HepG2 (cell line): ENCODE data around the gene GP1BA. TPM values are rescaled to one million over a fixed set of nuclear protein-coding genes. Genes with fewer than 3 reads are reported as not detected.
A peak's percentile ranks its signal among the peaks of the same experiment; 100 is the strongest.

Source experiments
- ARID5B ChIP-seq: IDR thresholded peaks from 2 replicates; pipeline ENCODE4 v1.4.0; 2020; ENCODE audit warnings: mild to moderate bottlenecking, missing genetic modification reagents
- FOXK1 ChIP-seq: sonication (generic); formaldehyde crosslinking; IDR thresholded peaks from 2 replicates; pipeline ENCODE4 v1.4.0; 2020; ENCODE audit warnings: low read depth, missing genetic modification reagents, borderline replicate concordance
- HDAC2 ChIP-seq: sonication (generic); formaldehyde crosslinking; IDR thresholded peaks from 2 replicates; pipeline ENCODE4 v1.4.0; 2020; ENCODE audit warnings: missing genetic modification reagents
- RBM39 ChIP-seq: fragments of 200-400 bp; formaldehyde crosslinking; IDR thresholded peaks from one replicate; pipeline ENCODE4 v1.6.1; 2018; ENCODE audit warnings: antibody characterized with exemption, mild to moderate bottlenecking, low read depth, low read length; ENCODE audit not compliant: poor library complexity, severe bottlenecking
- ZBTB8A ChIP-seq: sonication (generic); formaldehyde crosslinking; IDR thresholded peaks from 2 replicates; pipeline ENCODE4 v1.4.0; 2020; ENCODE audit warnings: mild to moderate bottlenecking, low read depth, missing genetic modification reagents, borderline replicate concordance
- ZFAT ChIP-seq: sonication (generic); formaldehyde crosslinking; conservative IDR thresholded peaks from 2 replicates; pipeline ENCODE4 v1.8.1; 2023; ENCODE audit warnings: missing genetic modification reagents, inconsistent platforms
- ZNF264 ChIP-seq: sonication (generic); formaldehyde crosslinking; IDR thresholded peaks from 2 replicates; pipeline ENCODE4 v1.4.0; 2020; ENCODE audit warnings: missing genetic modification reagents
- ZNF441 ChIP-seq: sonication (generic); formaldehyde crosslinking; IDR thresholded peaks from 2 replicates; pipeline ENCODE4 v1.7.0; 2021; ENCODE audit warnings: missing genetic modification reagents, borderline replicate concordance
- ZNF451 ChIP-seq: sonication (generic); formaldehyde crosslinking; IDR thresholded peaks from 2 replicates; pipeline ENCODE4 v1.5.0; 2020; ENCODE audit warnings: mild to moderate bottlenecking, missing genetic modification reagents
- ZNF577 ChIP-seq: sonication (generic); formaldehyde crosslinking; IDR thresholded peaks from 2 replicates; pipeline ENCODE4 v1.4.0; 2020; ENCODE audit warnings: mild to moderate bottlenecking, low read depth, missing genetic modification reagents, borderline replicate concordance
- ZNF629 ChIP-seq: sonication (generic); formaldehyde crosslinking; conservative IDR thresholded peaks from 2 replicates; pipeline ENCODE4 v1.5.0; 2020; ENCODE audit warnings: missing genetic modification reagents
- ZNF781 ChIP-seq: sonication (generic); formaldehyde crosslinking; IDR thresholded peaks from 2 replicates; pipeline ENCODE4 v1.5.1; 2020; ENCODE audit warnings: borderline replicate concordance, mild to moderate bottlenecking, missing genetic modification reagents; ENCODE audit errors: not compliant biosample characterization
- ZNF841 ChIP-seq: sonication (generic); formaldehyde crosslinking; IDR thresholded peaks from 2 replicates; pipeline ENCODE4 v1.8.1; 2023; ENCODE audit warnings: missing genetic modification reagents, borderline replicate concordance
- polyA plus RNA-seq, 8 experiments: library from polyadenylated mRNA; depleted of rRNA in 3 of 8; stranded (reverse) in 7 of 8; unstranded in 1 of 8; fragments of >200 nt; fragmentation: Illumina TruSeq in 4 of 8; extraction: Trizol in 4 of 8; gene quantifications; 2 replicates each; pipeline versions ENCODE4 v1.2.1 to v1.2.3, GENCODE V29; 2011 to 2016; ENCODE audit warnings: low read depth in 4 of 8, missing spikeins in 1 of 8, mixed read lengths in 1 of 8; ENCODE audit not compliant: insufficient read depth in 1 of 8
- total RNA-seq, 5 experiments: library from RNA; depleted of rRNA; stranded (reverse); fragments of >200 nt; fragmentation: Illumina TruSeq; extraction: Trizol; gene quantifications; 2 replicates each; pipeline ENCODE4 v1.2.3, GENCODE V29; 2016; ENCODE audit warnings: low read depth in 1 of 5
- TF ChIP-seq, protein P1 (sequence below): IDR thresholded peaks from 2 replicates; pipeline ENCODE4 v1.6.1; 2016; ENCODE audit warnings: low read depth, missing genetic modification reagents, missing compliant biosample characterization
- TF ChIP-seq, protein P2 (sequence below): fragments of 450-650 bp; IDR thresholded peaks from 2 replicates; pipeline ENCODE4 v1.6.1; 2017
- TF ChIP-seq, protein P3 (sequence below): sonication (generic); formaldehyde crosslinking; conservative IDR thresholded peaks from 2 replicates; pipeline ENCODE4 v1.5.0; 2020; ENCODE audit warnings: missing genetic modification reagents

The GP1BA gene
- total and polyA plus RNA-seq, 2 of the 13 experiments (the other 11 are each of a cell fraction or from before 2014, with no cell fraction given) = not detected

DNA sequence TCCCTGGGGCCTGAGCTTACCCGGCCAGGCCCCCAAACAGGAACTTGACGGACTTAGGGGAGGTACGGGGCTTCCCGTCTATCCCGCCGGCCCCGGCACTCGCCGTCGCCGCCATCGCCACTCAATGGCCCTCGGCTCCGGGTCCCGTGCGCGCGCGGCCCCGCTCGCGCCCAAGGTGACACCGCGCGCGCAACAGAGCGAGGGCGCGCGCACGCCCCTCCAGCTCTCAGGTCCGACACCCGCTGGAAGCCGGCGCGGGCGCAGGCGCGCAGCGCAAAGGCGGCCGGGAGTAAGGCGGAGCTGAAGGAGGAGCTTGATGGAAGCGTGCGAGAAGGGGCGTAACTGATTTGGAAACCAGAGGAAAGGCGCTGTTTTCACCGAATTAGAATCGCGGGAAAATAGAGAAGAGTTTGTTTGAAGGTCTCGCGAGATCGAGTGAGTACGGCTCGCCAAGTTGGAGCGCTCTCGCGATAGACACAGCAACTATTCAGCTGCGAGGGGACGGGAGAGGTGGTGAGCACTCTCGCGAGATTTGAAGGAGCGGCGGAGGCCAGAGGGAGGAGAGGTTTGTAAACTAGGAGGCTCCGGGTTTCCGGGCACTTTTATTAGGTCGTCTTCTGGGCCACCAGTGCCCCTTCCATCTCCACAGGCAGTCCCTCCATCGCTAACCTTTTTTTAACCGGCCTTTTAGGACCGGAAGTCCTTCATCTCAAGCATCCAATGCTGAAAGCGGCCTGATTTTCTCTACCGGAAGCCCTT is 7.9 kb downstream of the GP1BA start, which contains the start of the genes RNF167 and SLC25A11 (continued):
- TF ChIP-seq, protein P1, sequence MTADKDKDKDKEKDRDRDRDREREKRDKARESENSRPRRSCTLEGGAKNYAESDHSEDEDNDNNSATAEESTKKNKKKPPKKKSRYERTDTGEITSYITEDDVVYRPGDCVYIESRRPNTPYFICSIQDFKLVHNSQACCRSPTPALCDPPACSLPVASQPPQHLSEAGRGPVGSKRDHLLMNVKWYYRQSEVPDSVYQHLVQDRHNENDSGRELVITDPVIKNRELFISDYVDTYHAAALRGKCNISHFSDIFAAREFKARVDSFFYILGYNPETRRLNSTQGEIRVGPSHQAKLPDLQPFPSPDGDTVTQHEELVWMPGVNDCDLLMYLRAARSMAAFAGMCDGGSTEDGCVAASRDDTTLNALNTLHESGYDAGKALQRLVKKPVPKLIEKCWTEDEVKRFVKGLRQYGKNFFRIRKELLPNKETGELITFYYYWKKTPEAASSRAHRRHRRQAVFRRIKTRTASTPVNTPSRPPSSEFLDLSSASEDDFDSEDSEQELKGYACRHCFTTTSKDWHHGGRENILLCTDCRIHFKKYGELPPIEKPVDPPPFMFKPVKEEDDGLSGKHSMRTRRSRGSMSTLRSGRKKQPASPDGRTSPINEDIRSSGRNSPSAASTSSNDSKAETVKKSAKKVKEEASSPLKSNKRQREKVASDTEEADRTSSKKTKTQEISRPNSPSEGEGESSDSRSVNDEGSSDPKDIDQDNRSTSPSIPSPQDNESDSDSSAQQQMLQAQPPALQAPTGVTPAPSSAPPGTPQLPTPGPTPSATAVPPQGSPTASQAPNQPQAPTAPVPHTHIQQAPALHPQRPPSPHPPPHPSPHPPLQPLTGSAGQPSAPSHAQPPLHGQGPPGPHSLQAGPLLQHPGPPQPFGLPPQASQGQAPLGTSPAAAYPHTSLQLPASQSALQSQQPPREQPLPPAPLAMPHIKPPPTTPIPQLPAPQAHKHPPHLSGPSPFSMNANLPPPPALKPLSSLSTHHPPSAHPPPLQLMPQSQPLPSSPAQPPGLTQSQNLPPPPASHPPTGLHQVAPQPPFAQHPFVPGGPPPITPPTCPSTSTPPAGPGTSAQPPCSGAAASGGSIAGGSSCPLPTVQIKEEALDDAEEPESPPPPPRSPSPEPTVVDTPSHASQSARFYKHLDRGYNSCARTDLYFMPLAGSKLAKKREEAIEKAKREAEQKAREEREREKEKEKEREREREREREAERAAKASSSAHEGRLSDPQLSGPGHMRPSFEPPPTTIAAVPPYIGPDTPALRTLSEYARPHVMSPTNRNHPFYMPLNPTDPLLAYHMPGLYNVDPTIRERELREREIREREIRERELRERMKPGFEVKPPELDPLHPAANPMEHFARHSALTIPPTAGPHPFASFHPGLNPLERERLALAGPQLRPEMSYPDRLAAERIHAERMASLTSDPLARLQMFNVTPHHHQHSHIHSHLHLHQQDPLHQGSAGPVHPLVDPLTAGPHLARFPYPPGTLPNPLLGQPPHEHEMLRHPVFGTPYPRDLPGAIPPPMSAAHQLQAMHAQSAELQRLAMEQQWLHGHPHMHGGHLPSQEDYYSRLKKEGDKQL (CRISPR knock-in tag) = no peak
- no peak; the same call in 1 of the 2 replicates for TF ChIP-seq ZNF451 (CRISPR knock-in tag)
- TF ChIP-seq, protein P2, sequence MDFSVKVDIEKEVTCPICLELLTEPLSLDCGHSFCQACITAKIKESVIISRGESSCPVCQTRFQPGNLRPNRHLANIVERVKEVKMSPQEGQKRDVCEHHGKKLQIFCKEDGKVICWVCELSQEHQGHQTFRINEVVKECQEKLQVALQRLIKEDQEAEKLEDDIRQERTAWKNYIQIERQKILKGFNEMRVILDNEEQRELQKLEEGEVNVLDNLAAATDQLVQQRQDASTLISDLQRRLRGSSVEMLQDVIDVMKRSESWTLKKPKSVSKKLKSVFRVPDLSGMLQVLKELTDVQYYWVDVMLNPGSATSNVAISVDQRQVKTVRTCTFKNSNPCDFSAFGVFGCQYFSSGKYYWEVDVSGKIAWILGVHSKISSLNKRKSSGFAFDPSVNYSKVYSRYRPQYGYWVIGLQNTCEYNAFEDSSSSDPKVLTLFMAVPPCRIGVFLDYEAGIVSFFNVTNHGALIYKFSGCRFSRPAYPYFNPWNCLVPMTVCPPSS = no peak
- TF ChIP-seq ZNF264 (CRISPR knock-in tag) = no peak
- TF ChIP-seq ZFAT (CRISPR knock-in tag) = no peak
- no peak for TF ChIP-seq ZNF841 (CRISPR knock-in tag)
- peak; percentile 84 for TF ChIP-seq ZNF441 (CRISPR knock-in tag)
- no peak for TF ChIP-seq ZNF577 (CRISPR knock-in tag)
- peak; percentile 25 for TF ChIP-seq RBM39
- no peak for TF ChIP-seq ZNF781 (CRISPR knock-in tag)
- no peak for TF ChIP-seq HDAC2 (CRISPR knock-in tag)
- no peak; the same call in 1 of the 2 replicates for TF ChIP-seq ARID5B
- TF ChIP-seq, protein P3, sequence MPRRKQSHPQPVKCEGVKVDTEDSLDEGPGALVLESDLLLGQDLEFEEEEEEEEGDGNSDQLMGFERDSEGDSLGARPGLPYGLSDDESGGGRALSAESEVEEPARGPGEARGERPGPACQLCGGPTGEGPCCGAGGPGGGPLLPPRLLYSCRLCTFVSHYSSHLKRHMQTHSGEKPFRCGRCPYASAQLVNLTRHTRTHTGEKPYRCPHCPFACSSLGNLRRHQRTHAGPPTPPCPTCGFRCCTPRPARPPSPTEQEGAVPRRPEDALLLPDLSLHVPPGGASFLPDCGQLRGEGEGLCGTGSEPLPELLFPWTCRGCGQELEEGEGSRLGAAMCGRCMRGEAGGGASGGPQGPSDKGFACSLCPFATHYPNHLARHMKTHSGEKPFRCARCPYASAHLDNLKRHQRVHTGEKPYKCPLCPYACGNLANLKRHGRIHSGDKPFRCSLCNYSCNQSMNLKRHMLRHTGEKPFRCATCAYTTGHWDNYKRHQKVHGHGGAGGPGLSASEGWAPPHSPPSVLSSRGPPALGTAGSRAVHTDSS (CRISPR knock-in tag) = no peak
- TF ChIP-seq ZBTB8A (CRISPR knock-in tag) = no peak
- no peak for TF ChIP-seq ZNF629
- peak; percentile 72; the same call in 1 of the 2 replicates for TF ChIP-seq FOXK1 (CRISPR knock-in tag)
